Measurements from ENCODE around the gene VASH2.
A peak's percentile ranks its signal among the peaks of the same experiment; 100 is the strongest.
"Not testable (repeated sequence)": the region's sequence is repeated elsewhere in the genome, so short reads cannot be mapped to it uniquely, and the experiment has no call there.

The VASH2 gene

GRCh38 chr1:212994926-212995325, 44.6 kb downstream of the VASH2 start:
- TF ChIP-seq ZNF274 (IDR thresholded peaks at IDR 0.05; ENCODE audit: low read depth, low read length) = no peak
- no peak overlapping the region for H3K4me3 ChIP-seq (ENCODE audit: low read length)

GRCh38 chr1:213003256-213003655, 52.9 kb downstream of the VASH2 start:
- TF ChIP-seq ZNF274 (IDR thresholded peaks at IDR 0.05; ENCODE audit: low read depth, low read length) = no peak
- H3K4me3 ChIP-seq (ENCODE audit: low read length) = no peak overlapping the region

DNA sequence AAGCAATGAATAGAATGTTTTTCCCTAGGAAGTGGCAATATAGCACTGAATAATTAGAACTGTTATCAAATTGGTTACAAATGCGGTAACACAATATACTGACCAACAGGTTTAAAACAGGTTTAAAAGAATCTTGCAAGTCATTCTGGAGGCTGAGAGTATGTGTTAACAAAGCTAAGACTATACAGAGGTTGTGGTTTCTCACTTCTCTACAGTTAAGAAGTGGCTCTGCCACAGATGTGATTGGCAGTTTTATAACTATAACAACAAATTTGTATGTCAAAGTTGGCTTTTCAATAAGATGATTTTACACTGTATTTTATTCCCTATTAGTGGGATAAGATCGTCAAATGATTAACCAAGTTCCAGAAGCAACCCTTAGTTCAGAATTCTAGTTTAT, 58.2 kb downstream of the VASH2 start:
- H3K4me3 ChIP-seq (ENCODE audit: low read length) = no peak overlapping the region
- no peak for TF ChIP-seq ZNF274 (IDR thresholded peaks at IDR 0.05; ENCODE audit: low read depth, low read length)

- no peak for TF ChIP-seq ZNF274 (IDR thresholded peaks at IDR 0.05; ENCODE audit: low read depth, low read length)
- peak overlapping the region; percentile 80 for H3K4me3 ChIP-seq (ENCODE audit: low read length)
These were observed 64.3 kb downstream of the VASH2 start for GRCh38 chr1:213014642-213015041.

GRCh38 chr1:213015099-213016050, 65.0 kb downstream of the VASH2 start, which contains the start of gene ANGEL2:
ANGEL2 (minus strand) TSS chr1:213015867; CDS start chr1:213015671, 196 bp downstream.
- TF ChIP-seq ZNF274 (IDR thresholded peaks at IDR 0.05; ENCODE audit: low read depth, low read length) = no peak
- peak within 1 kb of the TSS; percentile 80 for H3K4me3 ChIP-seq (ENCODE audit: low read length)

DNA sequence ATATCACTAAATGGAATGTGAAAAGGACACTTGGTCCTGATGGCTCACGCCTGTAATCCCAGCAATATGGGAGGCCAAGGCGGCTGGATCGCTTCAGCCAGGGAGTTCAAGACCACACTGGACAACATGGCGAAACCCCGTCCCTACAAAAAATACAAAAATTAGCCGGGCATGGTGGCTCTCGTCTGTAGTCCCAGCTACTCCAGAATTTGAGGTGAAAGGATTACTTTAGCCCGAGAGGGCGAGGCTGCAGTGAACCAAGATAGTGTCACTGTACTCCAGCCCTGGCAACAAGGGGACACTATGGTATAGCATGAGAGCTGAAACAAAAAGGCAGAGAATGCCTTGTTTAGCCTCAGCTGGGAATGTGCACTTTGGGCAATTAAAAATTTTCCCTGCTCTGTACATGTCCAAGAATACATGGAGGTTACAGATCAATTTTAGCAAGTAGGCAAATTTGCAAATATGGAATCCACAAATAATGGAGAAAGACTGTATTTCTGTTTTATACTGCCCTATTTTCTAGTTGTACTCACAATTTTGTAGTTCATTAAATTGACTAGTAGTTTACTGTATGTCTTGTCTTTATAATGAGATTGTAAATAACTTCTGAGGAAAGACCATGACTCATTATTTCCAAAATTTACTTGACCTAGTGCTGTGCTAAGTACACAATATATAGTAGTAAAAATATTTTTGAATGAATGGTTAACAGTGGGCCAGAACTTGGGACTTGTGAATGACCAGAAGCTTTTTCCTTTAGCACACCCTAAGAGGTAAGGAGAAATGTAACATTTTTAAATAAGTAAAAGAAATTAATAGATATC, 67.3 kb downstream of the VASH2 start:
- TF ChIP-seq ZNF274 (IDR thresholded peaks at IDR 0.05; ENCODE audit: low read depth, low read length) = no peak
- no peak overlapping the region for H3K4me3 ChIP-seq (ENCODE audit: low read length)

DNA sequence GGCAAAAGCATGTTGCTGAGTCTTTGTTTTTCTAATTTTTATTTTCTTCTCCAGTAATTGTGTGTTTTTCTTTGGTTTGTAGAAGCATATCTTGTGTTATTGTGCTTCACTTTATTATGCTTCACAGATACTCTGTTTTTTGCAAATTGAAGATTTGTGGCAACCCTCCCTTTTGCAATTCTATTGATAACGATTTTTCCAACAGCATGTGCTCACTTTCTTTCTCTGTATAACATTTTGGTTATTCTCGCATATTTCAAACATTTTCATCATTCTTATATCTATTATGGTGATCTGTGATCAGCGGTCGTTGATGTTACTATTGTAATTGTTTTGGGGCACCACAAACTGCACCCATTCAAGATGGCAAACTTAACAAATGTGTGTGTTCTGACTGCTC, 69.1 kb downstream of the VASH2 start:
- no peak for TF ChIP-seq ZNF274 (IDR thresholded peaks at IDR 0.05; ENCODE audit: low read depth, low read length)
- H3K4me3 ChIP-seq (ENCODE audit: low read length) = no peak overlapping the region

DNA sequence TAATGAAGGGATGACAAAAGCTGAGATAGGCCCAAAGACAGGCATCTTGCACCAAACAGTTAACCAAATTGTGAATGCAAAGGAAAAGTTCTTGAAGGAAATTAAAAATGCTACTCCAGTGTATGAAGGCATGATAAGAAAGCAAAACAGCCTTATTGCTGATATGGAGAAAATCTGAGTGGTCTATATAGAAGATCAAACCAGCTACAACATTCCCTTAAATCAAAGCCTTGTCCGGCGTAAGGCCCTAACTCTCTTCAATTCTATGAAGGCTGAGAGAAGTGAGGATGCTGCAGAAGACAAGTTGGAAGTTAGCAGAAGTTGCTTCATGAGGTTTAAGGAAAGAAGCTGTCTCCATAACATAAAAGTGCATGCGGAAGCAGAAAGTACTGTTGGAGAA, 69.7 kb downstream of the VASH2 start:
- no peak for TF ChIP-seq ZNF274 (IDR thresholded peaks at IDR 0.05; ENCODE audit: low read depth, low read length)

DNA sequence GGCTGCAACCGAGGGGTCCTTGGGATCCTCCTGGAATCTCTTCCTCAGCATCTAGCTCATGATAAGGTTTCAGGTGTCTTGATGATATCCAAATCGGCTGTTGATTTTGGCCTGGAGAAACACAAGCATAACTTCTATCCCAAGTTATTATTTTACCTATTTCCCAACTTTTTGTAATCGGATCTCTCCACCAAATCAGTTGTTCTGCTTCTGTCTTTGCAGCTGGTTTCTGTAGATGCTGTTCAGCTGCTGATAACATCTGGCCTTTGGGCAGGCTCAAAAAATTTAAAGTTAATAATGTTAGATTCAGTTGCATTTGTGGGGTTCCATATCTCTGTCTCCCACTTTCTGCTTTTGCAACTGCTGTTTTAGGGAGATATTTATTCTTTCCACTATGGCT, 76.7 kb downstream of the VASH2 start:
- not testable (repeated sequence) for H3K4me3 ChIP-seq (ENCODE audit: low read length)

More for the DNA sequence above, 69.7 kb downstream of the VASH2 start:
- no peak overlapping the region for H3K4me3 ChIP-seq (ENCODE audit: low read length)

- no peak overlapping the region for H3K4me3 ChIP-seq (ENCODE audit: low read length)
- TF ChIP-seq ZNF274 (IDR thresholded peaks at IDR 0.05; ENCODE audit: low read depth, low read length) = no peak
These were observed 82.3 kb downstream of the VASH2 start for GRCh38 chr1:213032651-213033050.

DNA sequence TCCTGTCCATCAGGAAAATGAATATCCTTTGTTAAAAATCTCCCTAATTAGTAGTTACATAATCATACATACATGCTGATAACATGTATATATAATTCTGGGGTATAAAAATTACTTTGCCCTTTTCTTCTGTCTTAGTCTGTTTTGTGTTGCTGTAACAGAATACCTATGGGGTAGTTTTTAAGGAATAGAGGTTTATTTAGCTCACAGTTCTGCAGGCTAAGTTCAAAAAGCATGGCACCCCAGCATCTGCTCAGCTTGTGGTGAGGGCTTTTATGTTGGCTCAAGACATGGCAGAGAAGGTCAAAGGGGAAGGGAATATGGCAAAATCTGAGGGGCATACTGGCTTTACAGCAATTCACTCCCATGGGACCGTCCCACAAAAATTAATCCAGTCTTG, 84.4 kb downstream of the VASH2 start:
- TF ChIP-seq ZNF274 (IDR thresholded peaks at IDR 0.05; ENCODE audit: low read depth, low read length) = no peak
- H3K4me3 ChIP-seq (ENCODE audit: low read length) = no peak overlapping the region

DNA sequence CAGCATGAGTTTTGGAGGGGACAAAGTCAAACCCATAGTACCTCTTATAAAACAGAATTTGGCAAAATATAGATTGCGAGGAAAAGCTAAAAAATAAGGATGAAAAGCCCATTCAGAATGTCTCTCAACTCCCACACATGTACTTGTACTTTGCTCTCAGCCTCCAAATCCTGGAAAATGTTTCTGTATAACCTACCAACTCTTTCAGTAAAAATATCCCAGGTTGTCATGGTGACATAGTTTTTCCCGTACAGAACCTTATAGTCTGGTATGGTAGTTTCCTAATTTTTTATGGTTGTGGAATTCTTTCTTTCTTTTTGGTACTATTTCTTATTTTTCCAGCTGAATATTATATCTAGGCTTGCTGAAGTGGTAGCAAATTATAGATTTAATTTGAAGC, 85.2 kb downstream of the VASH2 start:
- H3K4me3 ChIP-seq (ENCODE audit: low read length) = no peak overlapping the region
- no peak for TF ChIP-seq ZNF274 (IDR thresholded peaks at IDR 0.05; ENCODE audit: low read depth, low read length)

Measured in GM08714 (cell line).